ENCODE results near the gene EMC8.
"Not testable (repeated sequence)": the region's sequence is repeated elsewhere in the genome, so short reads cannot be mapped to it uniquely, and the experiment has no call there.

The EMC8 gene

DNA sequence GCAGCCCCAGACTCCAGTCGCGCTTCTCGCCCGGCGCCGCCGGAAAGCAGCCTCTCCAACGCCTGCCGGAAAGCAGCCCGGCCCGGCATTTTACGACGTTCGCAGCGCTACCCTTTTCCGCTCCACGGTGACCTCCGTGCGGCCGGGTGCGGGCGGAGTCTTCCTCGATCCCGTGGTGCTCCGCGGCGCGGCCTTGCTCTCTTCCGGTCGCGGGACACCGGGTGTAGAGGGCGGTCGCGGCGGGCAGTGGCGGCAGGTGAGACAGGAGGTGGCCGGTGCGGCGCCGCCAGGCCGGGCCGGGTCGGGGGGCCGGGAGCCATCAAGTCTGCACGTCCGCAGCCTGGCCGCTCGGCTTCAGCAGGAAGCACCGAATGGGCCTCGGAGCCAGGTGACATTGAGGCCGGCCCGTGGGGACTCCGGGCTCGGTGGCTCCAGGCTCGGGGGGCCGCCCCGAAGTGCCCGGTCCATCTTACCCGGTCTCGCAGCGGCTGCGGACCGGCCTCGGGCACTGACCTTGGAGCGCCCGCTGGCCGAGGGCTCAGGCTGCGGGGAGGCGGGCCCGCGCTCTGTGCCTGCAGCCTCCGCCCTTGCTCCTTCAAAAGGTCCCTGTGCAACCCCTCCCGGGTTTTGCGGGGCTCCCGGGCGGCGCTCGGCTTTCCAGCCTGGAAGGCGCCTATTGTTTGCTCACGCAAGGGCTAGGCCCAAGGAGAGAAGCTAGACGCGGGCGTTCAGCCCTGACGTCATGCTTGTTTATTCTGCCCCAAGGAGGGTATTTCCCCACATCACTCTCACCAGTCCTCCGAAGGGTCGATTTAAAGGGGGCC, at the start of gene EMC8, which contains the start of gene COX4I1:
Gene EMC8, minus strand, starts transcription at position 48 of the 824 bp plus-strand sequence. CDS start 249 bp downstream, outside the sequence.
Gene COX4I1, plus strand, starts transcription at position 199 of the 824 bp plus-strand sequence. CDS start 1,511 bp downstream, outside the sequence.
- DNase-seq: peak; percentile 93

- no peak for DNase-seq
Measured at GRCh38 chr16:85848986-85849385, 49.6 kb upstream of the EMC8 start.

GRCh38 chr16:85847681-85848601, 48.6 kb upstream of the EMC8 start:
- DNase-seq: no peak

DNA sequence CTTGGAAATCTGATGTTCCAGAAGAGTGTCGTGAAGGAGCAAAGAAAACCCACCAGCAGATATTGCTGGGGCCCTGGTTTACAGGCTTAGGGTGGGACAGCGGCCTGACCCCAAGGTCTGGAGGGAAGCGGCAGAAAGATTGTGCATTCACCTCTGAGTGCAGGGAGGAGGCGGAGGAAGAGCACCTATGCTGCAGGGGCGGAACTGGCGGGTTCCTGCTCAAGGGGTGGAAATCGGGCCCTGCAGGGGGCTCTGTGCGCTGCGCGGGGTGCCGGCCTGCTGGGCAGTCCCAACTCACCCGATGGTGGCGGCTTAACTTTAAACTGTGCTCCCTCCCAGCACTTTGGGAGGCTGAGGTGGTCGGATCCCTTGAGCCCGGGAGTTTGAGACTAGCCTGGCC, 47.7 kb upstream of the EMC8 start:
- DNase-seq: no peak

DNA sequence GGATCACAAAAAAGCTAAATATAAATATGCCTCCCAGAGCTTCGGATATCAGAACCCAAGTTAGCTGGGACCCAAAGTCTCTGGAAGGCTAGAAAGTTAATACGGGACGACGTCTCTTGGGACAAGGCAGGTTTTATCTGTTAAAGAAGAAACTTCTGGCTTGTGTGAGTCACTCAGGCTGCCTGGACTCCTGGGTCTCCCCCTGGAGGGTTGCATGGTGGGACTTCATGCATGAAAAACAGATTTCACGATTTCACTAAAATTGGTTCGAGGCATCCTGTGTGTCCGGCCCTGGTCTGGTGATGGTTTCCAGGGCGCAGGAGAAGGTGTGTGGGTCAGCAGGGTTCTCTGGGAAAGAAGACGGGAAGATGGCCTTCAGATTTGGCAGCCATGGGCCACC, 47.1 kb upstream of the EMC8 start:
- DNase-seq: no peak

GRCh38 chr16:85845266-85845665, 45.9 kb upstream of the EMC8 start:
- no peak for DNase-seq

DNA sequence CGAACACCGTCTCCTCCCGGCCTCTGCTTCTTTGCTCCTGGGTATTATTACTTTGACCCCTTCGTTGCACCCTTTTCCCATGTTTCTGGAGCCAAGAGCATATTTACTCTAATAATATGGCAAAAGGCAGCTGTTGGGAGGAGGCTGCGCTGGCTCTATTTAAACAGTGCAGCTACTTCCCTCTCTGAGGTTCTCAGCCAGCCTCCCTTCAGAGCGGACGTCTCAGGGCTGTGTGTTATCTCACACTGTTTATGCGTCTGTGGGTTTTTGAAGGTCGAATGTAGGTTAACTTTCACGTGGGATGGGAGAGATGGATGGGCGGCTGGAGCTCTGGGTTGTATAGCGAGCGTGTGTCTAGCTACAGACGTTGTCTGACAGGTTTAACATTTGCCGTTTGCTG, 45.4 kb upstream of the EMC8 start:
- DNase-seq: no peak

DNA sequence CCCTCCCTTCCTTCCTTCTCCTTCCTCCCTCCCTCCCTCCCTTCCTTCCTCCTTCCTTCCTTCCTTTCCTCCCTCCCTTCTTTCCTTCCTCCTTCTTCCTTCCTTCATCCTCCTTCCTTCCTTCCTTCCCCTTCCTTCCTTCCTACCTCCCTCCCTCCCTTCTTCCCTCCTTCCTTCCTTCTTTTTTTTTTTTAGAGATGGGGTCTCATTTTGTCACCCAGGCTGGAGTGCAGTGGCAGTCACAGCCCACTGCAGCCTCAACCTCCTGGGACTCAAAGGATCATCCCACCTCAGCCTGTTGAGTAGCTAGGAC, 44.8 kb upstream of the EMC8 start:
- DNase-seq: no peak

- DNase-seq: no peak
Measured at GRCh38 chr16:85843471-85844168, 44.3 kb upstream of the EMC8 start.

DNA sequence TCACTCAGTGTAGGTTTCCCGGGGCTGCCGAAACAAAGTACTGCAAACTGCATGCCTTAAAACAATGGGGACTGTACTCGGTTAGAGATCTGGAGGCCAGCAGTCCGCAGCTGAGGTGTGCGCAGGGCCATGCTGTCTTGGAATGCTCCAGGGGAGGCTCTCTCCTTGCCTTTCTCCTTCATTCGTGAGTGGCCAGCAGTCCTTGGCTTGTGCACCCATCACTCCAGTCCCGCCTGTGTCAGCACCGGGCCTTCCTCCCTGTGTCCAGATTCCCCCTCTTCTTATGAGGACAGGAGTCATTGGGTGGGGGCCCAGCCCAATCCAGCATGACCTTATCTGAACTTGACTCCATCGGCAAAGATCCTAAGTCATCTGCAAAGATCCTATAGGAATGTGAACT, 43.5 kb upstream of the EMC8 start:
- DNase-seq: no peak

DNA sequence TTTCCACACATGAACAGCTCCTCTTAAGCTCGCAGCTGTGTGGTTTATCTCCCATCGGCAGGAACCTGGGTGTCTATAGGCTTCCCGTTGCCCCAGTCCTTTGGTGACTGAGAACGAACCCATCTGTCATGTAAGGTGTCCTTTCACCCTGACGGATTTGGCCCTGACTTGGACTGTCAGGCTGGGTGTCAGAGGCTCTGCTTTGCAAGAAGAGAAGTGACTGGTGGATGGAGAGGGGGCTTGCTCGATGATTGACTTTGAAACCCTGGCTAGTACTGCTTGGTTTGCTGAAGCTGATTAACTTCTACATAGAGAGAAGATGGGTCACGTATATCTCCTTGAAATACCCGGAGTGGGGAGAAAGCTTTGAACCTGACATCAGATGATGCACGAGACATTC, 43.1 kb upstream of the EMC8 start:
- DNase-seq: no peak

DNA sequence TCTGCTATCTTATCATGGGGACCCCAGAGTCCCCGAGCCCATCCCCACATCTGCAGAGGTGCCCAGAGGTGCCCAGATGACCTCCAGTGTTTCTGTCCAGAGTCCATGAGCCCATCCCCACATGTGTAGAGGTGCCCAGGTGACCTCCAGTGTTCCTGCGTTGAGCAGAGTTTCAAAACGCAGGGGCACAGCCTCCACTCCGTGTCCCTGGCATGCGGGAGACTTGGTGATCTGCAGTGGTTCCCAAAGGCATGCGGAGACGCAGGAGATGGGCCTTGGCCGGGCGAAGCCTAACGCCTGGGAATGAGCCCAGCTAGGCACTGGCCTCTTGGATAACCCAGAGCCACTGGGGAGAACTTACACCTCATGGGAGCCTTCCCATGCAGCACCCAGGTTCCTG, 41.5 kb upstream of the EMC8 start:
- no peak for DNase-seq

DNA sequence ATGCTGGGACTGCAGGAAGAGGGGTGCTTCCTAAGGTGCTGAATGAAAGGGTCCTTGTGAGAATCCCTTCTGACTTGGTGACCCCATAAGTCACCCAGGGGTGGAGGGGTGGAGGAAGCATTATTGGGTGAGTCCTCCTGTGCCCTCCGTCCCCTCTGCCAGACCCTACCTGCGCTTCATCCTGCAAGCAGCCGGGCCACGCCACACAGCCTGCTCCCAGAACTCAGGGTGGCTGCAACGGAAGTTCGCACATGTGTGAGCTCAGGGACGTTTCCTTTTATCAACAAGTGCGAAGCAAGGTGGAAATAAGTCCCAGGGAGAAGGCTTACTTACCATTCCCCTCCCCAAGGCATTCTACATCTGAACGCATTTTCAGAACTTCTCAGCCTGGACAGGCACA, 41.1 kb upstream of the EMC8 start:
- no peak for DNase-seq

DNA sequence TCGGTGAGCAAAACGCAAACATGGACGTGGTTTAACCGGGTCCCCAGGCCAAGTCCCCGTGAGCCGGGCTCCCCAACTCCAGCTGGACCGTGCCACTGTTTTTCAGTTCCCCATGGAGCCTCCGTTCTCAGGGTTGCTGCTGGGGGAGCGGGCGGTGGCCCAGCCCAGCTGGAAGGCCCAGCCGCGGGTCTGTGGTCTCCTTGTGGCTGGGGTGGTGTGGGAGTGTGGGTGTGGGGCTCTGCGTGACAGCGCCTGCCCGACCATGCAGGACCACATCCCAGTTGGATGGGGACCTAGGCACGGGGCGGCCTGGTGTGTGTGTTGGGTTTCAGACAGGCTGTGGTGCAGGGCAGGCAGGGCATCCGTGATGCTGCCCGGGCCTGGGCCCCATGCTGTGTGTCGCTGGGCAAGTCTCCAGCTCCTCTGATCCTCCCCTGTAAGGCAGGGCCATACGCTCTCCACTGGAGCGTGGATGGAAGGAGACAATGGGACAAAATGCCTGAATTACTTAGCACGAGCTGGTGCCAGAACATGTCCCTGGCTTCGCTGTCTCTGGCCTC, 40.4 kb upstream of the EMC8 start:
- no peak for DNase-seq

DNA sequence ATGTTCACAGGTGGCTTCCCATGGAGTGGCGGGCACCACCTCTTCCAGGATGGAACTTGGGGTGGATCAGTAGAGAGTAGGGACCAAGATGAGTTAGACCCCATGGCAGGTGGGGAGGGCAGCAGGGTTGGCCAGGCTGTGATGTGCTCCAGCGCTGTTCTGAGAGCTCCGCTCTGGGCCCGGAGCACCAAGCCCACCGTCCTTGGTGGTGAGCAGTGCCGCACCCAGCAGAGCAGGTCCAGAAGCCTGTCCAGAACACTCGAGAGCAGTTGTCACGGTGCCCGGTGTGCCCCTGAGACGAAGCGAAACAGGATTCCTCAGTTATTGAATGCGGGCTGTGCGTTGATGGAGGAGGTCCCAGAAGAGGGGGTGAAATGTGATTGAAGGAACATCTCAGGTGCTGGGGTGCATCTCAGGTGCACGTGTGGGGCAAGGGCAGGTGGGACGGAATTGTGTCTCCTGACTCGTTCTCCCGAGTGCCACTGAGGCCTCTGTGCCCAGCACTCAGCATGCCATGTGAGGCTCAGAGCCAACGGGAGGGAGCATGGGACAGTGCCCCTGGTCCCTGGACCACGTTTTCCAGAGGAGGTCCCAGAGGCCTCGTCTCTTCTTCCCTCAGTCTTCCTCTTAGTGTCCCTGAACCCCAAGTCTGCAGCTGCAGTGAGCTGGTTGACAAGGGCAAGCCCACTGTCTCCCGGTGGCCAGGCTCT, 39.7 kb upstream of the EMC8 start:
- DNase-seq: no peak

DNA sequence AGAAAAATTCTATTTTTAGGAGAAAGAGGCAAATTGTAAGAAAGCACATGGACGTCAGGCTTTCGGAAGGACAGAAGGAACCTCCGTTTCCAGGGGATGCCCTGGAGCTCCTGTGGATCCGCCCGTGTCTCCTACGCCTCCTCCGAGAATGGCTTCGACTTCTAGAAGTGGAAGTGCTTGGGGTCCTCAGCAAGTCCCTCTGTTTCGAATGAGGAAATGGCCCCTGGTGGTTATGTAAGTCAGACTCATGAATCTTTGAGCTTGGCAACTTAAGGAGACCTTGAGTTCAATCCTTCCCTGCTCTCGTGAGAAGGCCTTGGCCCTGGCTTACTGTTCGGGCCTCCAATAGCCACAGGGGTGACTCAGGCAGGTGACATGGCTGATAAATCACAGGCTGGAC, 39.0 kb upstream of the EMC8 start:
- no peak for DNase-seq

DNA sequence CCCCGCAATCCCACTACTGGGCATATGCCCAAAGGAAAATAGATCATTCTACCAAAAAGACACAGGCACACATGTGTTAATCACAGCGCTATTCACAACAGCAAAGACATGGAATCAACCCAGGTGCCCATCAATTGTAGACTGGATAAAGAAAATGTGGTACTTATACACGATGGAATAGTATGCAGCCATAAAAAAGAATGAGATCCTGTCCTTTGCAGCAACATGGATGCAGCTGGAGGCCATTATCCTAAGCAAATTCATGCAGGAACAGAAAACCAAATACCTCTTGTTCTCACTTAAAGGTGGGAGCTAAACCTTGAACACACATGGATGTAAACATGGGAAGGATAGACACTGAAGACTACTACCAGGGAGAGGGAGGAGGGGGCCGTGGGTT, 38.3 kb upstream of the EMC8 start:
- not testable (repeated sequence) for DNase-seq

- no peak for DNase-seq
Measured at GRCh38 chr16:85836706-85837582, 37.6 kb upstream of the EMC8 start.

DNA sequence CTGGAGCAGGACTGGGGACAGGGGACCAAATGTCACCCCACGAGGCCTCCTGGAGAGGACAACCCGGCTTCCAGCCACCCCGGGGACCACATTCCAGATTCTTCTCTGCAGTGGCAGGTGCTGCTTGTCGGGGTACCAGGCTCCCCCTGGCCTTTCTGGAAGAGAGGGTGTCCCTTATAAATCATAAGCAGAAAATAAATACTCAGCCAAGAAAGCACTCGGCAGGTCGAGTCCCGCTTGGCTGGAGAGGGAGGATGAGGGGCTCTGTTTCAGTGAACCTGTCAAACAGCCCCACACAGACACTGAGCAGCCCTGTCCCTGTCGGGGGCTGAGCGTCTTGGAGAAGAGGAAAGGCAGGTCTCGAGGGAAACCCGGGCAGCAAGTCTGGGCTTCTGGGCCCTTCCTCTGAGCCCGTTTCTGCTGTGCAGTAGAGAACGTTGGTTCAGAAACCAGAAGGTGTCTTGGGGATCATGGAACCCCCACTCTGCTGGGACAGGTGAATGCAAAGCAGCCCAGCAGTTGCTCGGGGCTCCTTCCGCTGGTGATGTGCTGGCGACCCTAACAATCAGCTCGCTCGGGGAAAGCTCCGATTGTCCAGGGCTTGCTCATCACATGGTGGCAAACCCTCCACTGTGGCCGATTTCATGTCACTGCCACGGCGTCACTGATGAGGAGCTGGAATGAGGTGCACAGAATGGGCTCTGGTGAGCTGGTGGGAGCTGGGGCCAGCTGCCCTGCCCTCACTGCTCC, 36.8 kb upstream of the EMC8 start:
- no peak for DNase-seq

GRCh38 chr16:85835227-85835751, 35.9 kb upstream of the EMC8 start:
- no peak for DNase-seq
